A549 (cell line): ENCODE data around the gene PGM5. TPM values are rescaled to one million over a fixed set of nuclear protein-coding genes. Genes with fewer than 3 reads are reported as not detected.

Source experiments
- ATAC-seq, 2 experiments: fragments of 200-7000 bp in 1 of 2; fragments of >200 bp in 1 of 2; cut with Nextera tagmentation in 1 of 2; cut with Tn5 transposase in 1 of 2; 3 replicates each; pipeline versions ENCODE4 v1.8.0 to v1.9.1; 2018 to 2020; ENCODE audit warnings: mild to moderate bottlenecking in 1 of 2, moderate library complexity in 1 of 2
- CTCF ChIA-PET: fragments of 300-600 bp; sonication (Branson Sonifier 250); formaldehyde crosslinking; extraction: SDS; loops from one replicate; lab custom pipeline; 2021; ENCODE audit warnings: antibody characterized with exemption, inconsistent platforms; lab: Yijun Ruan, JAX
- POLR2A ChIA-PET: fragments of 350-600 bp; formaldehyde crosslinking; extraction: SDS; loops from one replicate; lab custom pipeline; 2021; ENCODE audit warnings: antibody characterized with exemption, inconsistent platforms; lab: Yijun Ruan, JAX
- DNase-seq, 2 experiments: peaks; one replicate each; pipeline versions ENCODE4 v3.0.0 to v3.0.0-alpha.2; 2011 to 2016; ENCODE audit warnings: low read depth in 1 of 2, low spot score in 1 of 2
- FAIRE-seq: peaks from 2 replicates; lab custom pipeline; 2011; peaks lifted over from hg19 to GRCh38; lab: Jason Lieb, UNC
- H3K27ac ChIP-seq, 2 experiments: fragments of >200 bp; sonication (Bioruptor Twin); formaldehyde crosslinking; 3 replicates each; pipeline ENCODE4 v1.5.1; 2016 to 2017
- H3K4me1 ChIP-seq: fragments of >200 bp; sonication (Bioruptor Twin); formaldehyde crosslinking; 3 replicates; pipeline ENCODE4 v1.6.1; 2016
- H3K4me2 ChIP-seq: fragments of >200 bp; sonication (Bioruptor Twin); formaldehyde crosslinking; 3 replicates; pipeline ENCODE4 v1.6.1; 2016
- H3K4me3 ChIP-seq: fragments of >200 bp; sonication (Bioruptor Twin); formaldehyde crosslinking; 3 replicates; pipeline ENCODE4 v1.5.1; 2016
- H3K9me3 ChIP-seq: fragments of >200 bp; sonication (Bioruptor Twin); formaldehyde crosslinking; 3 replicates; pipeline ENCODE4 v1.6.1; 2016
- BCL3 ChIP-seq: fragments of >200 bp; sonication (Bioruptor Twin); formaldehyde crosslinking; IDR thresholded peaks from 3 replicates; pipeline ENCODE4 v1.6.1; 2016
- CBX8 ChIP-seq: fragments of 200-600 bp; sonication (generic); IDR thresholded peaks from 2 replicates; pipeline ENCODE4 v1.6.1; 2016
- CEBPB ChIP-seq, 2 experiments: fragments of >200 bp in 1 of 2; sonication (Bioruptor Twin) in 1 of 2; formaldehyde crosslinking in 1 of 2; IDR thresholded peaks; 2 replicates each; pipeline ENCODE4 v1.6.1; 2012 to 2016
- HOXA7 ChIP-seq: fragments of 250-450 bp; sonication (Bioruptor Pico); IDR thresholded peaks from 2 replicates; pipeline ENCODE4 v1.5.0; 2020; ENCODE audit warnings: mild to moderate bottlenecking, moderate library complexity
- JUN ChIP-seq, 2 experiments: fragments of >200 bp; sonication (Bioruptor Twin); formaldehyde crosslinking; IDR thresholded peaks; 2 replicates in 1 of 2; 3 replicates in 1 of 2; pipeline ENCODE4 v1.6.1; 2016 to 2017
- JUNB ChIP-seq: fragments of >200 bp; sonication (Bioruptor Twin); formaldehyde crosslinking; IDR thresholded peaks from 2 replicates; pipeline ENCODE4 v1.6.1; 2016
- NPAS2 ChIP-seq: fragments of 250-450 bp; sonication (Bioruptor Pico); IDR thresholded peaks from 2 replicates; pipeline ENCODE4 v1.8.0; 2022; ENCODE audit warnings: mild to moderate bottlenecking, moderate library complexity, borderline replicate concordance
- RAD21 ChIP-seq, 2 experiments: fragments of >200 bp in 1 of 2; sonication (Bioruptor Twin) in 1 of 2; formaldehyde crosslinking in 1 of 2; IDR thresholded peaks in 1 of 2; conservative IDR thresholded peaks in 1 of 2; 2 replicates in 1 of 2; 3 replicates in 1 of 2; pipeline ENCODE4 v1.6.1; 2012 to 2018; ENCODE audit warnings: inconsistent platforms in 1 of 2
- RARB ChIP-seq: fragments of 250-450 bp; sonication (Bioruptor Pico); IDR thresholded peaks from 2 replicates; pipeline ENCODE4 v1.8.0; 2021; ENCODE audit warnings: mild to moderate bottlenecking, moderate library complexity
- RCOR1 ChIP-seq: fragments of 150-350 bp; IDR thresholded peaks from 2 replicates; pipeline ENCODE4 v1.6.1; 2014; ENCODE audit warnings: antibody characterized with exemption, low read length, low read depth
- TFCP2L1 ChIP-seq: fragments of 250-450 bp; sonication (Bioruptor Pico); IDR thresholded peaks from 2 replicates; pipeline ENCODE4 v1.5.0; 2021; ENCODE audit warnings: mild to moderate bottlenecking
- ZSCAN20 ChIP-seq: fragments of 250-450 bp; sonication (Bioruptor Pico); IDR thresholded peaks from 2 replicates; pipeline ENCODE4 v1.8.0; 2022; ENCODE audit warnings: mild to moderate bottlenecking, moderate library complexity
- WGBS: methylation state at CpG from one replicate; pipeline ENCODE4 v1.1.6; 2017; ENCODE audit errors: missing lambda C conversion rate; 5-methylcytosine and 5-hydroxymethylcytosine counted together
- polyA plus RNA-seq, 4 experiments: library from polyadenylated mRNA; depleted of rRNA in 3 of 4; stranded (reverse); fragments of >200 nt; fragmentation: RNase III in 1 of 4; extraction: RNeasy Plus Mini Kit Qiagen cat#74134 plus additional on column Dnase treatment in 1 of 4; gene quantifications; 2 replicates in 3 of 4; 3 replicates in 1 of 4; pipeline ENCODE4 v1.2.3, GENCODE V29; 2011 to 2017
- TF ChIP-seq, protein P1 (sequence below): fragments of 200-600 bp; sonication (generic); IDR thresholded peaks from 2 replicates; pipeline ENCODE4 v1.6.1; 2016; ENCODE audit warnings: antibody characterized with exemption, mild to moderate bottlenecking, moderate library complexity
- TF ChIP-seq, protein P2 (sequence below): fragments of 450-650 bp; IDR thresholded peaks from 2 replicates; pipeline ENCODE4 v1.6.1; 2014; ENCODE audit warnings: antibody characterized with exemption
- TF ChIP-seq, protein P3 (sequence below): fragments of 250-450 bp; sonication (Bioruptor Pico); IDR thresholded peaks from 2 replicates; pipeline ENCODE4 v1.5.0; 2020; ENCODE audit warnings: low read depth, mild to moderate bottlenecking, moderate library complexity
- TF ChIP-seq, protein P4 (sequence below): IDR thresholded peaks from 2 replicates; pipeline ENCODE4 v1.6.1; 2012; ENCODE audit warnings: low read depth, borderline replicate concordance
- TF ChIP-seq, protein P5 (sequence below): fragments of >200 bp; sonication (Bioruptor Twin); formaldehyde crosslinking; IDR thresholded peaks from 3 replicates; pipeline ENCODE4 v1.5.1; 2016

PGM5 gene
- polyA plus RNA-seq, 2 of the 4 experiments (the other 2 are of a cell fraction), result 0.18 TPM; not detected in 1

GRCh38 chr9:68530618-68531017 is 174.2 kb downstream of the PGM5 start:
- TF ChIP-seq TFCP2L1, result no peak
- TF ChIP-seq, protein P1, sequence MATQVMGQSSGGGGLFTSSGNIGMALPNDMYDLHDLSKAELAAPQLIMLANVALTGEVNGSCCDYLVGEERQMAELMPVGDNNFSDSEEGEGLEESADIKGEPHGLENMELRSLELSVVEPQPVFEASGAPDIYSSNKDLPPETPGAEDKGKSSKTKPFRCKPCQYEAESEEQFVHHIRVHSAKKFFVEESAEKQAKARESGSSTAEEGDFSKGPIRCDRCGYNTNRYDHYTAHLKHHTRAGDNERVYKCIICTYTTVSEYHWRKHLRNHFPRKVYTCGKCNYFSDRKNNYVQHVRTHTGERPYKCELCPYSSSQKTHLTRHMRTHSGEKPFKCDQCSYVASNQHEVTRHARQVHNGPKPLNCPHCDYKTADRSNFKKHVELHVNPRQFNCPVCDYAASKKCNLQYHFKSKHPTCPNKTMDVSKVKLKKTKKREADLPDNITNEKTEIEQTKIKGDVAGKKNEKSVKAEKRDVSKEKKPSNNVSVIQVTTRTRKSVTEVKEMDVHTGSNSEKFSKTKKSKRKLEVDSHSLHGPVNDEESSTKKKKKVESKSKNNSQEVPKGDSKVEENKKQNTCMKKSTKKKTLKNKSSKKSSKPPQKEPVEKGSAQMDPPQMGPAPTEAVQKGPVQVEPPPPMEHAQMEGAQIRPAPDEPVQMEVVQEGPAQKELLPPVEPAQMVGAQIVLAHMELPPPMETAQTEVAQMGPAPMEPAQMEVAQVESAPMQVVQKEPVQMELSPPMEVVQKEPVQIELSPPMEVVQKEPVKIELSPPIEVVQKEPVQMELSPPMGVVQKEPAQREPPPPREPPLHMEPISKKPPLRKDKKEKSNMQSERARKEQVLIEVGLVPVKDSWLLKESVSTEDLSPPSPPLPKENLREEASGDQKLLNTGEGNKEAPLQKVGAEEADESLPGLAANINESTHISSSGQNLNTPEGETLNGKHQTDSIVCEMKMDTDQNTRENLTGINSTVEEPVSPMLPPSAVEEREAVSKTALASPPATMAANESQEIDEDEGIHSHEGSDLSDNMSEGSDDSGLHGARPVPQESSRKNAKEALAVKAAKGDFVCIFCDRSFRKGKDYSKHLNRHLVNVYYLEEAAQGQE, result no peak
- TF ChIP-seq, protein P2, sequence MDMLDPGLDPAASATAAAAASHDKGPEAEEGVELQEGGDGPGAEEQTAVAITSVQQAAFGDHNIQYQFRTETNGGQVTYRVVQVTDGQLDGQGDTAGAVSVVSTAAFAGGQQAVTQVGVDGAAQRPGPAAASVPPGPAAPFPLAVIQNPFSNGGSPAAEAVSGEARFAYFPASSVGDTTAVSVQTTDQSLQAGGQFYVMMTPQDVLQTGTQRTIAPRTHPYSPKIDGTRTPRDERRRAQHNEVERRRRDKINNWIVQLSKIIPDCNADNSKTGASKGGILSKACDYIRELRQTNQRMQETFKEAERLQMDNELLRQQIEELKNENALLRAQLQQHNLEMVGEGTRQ, result no peak
- TF ChIP-seq, all 56 proteins: peak for 0
- ChIA-PET CTCF (interaction anchor here (0.9 to 1.5 kb wide), 4 partner anchors 8 to 53 kb away, joined by 3 to 4 read pairs (median 3); no protein-coding TSS in a partner anchor), POLR2A (no interaction called here)
- Histone ChIP-seq H3K4me3 (no peak overlapping the region), H3K27ac (no peak overlapping the region), H3K4me2 (no peak overlapping the region), H3K9me3 (no peaks in the 10 kb centered on the region), H3K4me1 (no peaks in the 10 kb centered on the region)
- DNase-seq, result peak in 1 of 2 experiments; percentile 18
- no peak for FAIRE-seq
- WGBS, result 12% methylated on average over 6 of the region's 7 CpGs
- no peak; a peak in 1 of 6 replicates for ATAC-seq

DNA sequence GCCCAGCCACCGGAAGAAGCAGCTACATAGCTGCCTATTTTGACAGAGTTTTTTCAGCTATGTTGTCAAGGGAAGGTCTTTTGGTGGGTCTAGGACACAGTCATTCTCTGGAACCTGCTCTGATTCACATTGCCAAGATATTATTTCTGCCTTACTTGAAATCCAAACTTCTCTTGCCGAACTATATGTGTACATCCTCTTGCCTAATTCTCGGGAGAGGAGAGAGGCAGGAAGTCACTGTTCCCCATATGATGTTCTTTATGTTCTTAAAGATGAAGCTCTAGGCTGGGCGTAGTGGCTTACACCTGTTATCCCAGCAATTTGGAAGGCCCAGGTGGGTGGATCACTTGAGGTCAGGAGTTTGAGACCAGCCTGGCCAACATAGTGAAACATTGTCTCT is 175.7 kb downstream of the PGM5 start:
- no peaks in the 10 kb centered on the region for H3K9me3 ChIP-seq
- ATAC-seq, result no peak
- CTCF ChIA-PET, result interaction anchor here (1.0 to 1.4 kb wide), 2 partner anchors 28 to 44 kb away, joined by 3 read pairs; no protein-coding TSS in a partner anchor
- no peak overlapping the region for H3K4me2 ChIP-seq
- no peak for DNase-seq
- H3K4me3 ChIP-seq, result no peak overlapping the region
- no peak for TF ChIP-seq JUNB
- TF ChIP-seq, protein P3, sequence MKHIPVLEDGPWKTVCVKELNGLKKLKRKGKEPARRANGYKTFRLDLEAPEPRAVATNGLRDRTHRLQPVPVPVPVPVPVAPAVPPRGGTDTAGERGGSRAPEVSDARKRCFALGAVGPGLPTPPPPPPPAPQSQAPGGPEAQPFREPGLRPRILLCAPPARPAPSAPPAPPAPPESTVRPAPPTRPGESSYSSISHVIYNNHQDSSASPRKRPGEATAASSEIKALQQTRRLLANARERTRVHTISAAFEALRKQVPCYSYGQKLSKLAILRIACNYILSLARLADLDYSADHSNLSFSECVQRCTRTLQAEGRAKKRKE (CRISPR knock-in tag), result no peak
- TF ChIP-seq RAD21 (conservative IDR thresholded peaks at IDR 0.05 in 1 of 2, IDR thresholded peaks at IDR 0.05 in 1 of 2), result no peak
- TF ChIP-seq NPAS2, result no peak
- no peak for TF ChIP-seq RCOR1
- no peak for TF ChIP-seq CBX8
- no peak for TF ChIP-seq ZSCAN20 (CRISPR knock-in tag)
- TF ChIP-seq JUN (IDR thresholded peaks at IDR 0.05), result no peak
- no peak for TF ChIP-seq CEBPB (IDR thresholded peaks at IDR 0.05)
- TF ChIP-seq, protein P4, sequence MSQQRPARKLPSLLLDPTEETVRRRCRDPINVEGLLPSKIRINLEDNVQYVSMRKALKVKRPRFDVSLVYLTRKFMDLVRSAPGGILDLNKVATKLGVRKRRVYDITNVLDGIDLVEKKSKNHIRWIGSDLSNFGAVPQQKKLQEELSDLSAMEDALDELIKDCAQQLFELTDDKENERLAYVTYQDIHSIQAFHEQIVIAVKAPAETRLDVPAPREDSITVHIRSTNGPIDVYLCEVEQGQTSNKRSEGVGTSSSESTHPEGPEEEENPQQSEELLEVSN, result no peak
- TF ChIP-seq HOXA7 (CRISPR knock-in tag), result no peak
- no peak for TF ChIP-seq BCL3
- no peak for TF ChIP-seq RARB (CRISPR knock-in tag)
- TF ChIP-seq, protein P5, sequence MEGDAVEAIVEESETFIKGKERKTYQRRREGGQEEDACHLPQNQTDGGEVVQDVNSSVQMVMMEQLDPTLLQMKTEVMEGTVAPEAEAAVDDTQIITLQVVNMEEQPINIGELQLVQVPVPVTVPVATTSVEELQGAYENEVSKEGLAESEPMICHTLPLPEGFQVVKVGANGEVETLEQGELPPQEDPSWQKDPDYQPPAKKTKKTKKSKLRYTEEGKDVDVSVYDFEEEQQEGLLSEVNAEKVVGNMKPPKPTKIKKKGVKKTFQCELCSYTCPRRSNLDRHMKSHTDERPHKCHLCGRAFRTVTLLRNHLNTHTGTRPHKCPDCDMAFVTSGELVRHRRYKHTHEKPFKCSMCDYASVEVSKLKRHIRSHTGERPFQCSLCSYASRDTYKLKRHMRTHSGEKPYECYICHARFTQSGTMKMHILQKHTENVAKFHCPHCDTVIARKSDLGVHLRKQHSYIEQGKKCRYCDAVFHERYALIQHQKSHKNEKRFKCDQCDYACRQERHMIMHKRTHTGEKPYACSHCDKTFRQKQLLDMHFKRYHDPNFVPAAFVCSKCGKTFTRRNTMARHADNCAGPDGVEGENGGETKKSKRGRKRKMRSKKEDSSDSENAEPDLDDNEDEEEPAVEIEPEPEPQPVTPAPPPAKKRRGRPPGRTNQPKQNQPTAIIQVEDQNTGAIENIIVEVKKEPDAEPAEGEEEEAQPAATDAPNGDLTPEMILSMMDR, result no peak
- 41% methylated on average over 4 of the region's 4 CpGs for WGBS
- no peaks in the 10 kb centered on the region for H3K4me1 ChIP-seq
- POLR2A ChIA-PET, result no interaction called here
- no peak for FAIRE-seq
- H3K27ac ChIP-seq, result no peak overlapping the region
